Neural cell (in vitro differentiated cells): ENCODE results near the gene IFNLR1.

Experiments used
- EZH2 ChIP-seq: fragments of 200-600, 300-800 bp; shearing (Covaris generic), sonication (generic); IDR thresholded peaks from 2 replicates; pipeline ENCODE4 v1.6.1; 2014; ENCODE audit warnings: antibody characterized with exemption, low read length, borderline replicate concordance, mild to moderate bottlenecking; ENCODE audit not compliant: insufficient read depth, poor library complexity, severe bottlenecking
- POLR2AphosphoS5 ChIP-seq: IDR thresholded peaks from 2 replicates; pipeline ENCODE4 v1.6.1; 2012
- SMC3 ChIP-seq: fragments of 450-650 bp; conservative IDR thresholded peaks from 2 replicates; pipeline ENCODE4 v1.6.1; 2014; ENCODE audit warnings: antibody characterized with exemption, mild to moderate bottlenecking, moderate library complexity; ENCODE audit not compliant: poor library complexity
- TAF1 ChIP-seq: IDR thresholded peaks from 2 replicates; pipeline ENCODE4 v1.6.1; 2012; ENCODE audit warnings: low read depth
- TF ChIP-seq, protein P1 (sequence below): fragments of 450-650 bp; IDR thresholded peaks from 2 replicates; pipeline ENCODE4 v1.5.1; 2014; ENCODE audit warnings: antibody characterized with exemption, mild to moderate bottlenecking, moderate library complexity; ENCODE audit not compliant: poor library complexity, severe bottlenecking

DNA sequence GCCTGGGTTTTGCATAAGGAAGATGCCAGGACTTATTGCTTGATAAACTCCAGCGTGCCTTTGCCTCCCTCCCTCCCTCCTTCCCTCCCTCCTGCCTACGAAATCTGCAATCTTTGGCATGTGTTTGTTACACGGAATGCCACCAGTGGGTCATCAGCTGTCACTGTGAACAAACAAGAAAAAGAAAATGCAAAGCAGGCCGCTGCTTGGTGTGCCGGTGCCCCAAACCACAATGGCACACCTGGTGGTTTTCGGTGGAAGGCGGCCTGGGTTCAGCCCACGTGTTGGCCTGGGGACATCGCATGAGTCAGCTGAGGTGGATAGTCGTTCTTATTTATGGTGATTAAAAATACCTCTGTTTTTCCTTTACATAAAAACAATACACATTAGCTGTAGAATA is 16.3 kb upstream of the IFNLR1 start:
- TF ChIP-seq, protein P1, sequence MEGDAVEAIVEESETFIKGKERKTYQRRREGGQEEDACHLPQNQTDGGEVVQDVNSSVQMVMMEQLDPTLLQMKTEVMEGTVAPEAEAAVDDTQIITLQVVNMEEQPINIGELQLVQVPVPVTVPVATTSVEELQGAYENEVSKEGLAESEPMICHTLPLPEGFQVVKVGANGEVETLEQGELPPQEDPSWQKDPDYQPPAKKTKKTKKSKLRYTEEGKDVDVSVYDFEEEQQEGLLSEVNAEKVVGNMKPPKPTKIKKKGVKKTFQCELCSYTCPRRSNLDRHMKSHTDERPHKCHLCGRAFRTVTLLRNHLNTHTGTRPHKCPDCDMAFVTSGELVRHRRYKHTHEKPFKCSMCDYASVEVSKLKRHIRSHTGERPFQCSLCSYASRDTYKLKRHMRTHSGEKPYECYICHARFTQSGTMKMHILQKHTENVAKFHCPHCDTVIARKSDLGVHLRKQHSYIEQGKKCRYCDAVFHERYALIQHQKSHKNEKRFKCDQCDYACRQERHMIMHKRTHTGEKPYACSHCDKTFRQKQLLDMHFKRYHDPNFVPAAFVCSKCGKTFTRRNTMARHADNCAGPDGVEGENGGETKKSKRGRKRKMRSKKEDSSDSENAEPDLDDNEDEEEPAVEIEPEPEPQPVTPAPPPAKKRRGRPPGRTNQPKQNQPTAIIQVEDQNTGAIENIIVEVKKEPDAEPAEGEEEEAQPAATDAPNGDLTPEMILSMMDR = no peak
- TF ChIP-seq EZH2 (no peak), POLR2AphosphoS5 (no peak), SMC3 (no peak), TAF1 (no peak)
